ENCODE results near the gene GABBR2.

Gene GABBR2

DNA sequence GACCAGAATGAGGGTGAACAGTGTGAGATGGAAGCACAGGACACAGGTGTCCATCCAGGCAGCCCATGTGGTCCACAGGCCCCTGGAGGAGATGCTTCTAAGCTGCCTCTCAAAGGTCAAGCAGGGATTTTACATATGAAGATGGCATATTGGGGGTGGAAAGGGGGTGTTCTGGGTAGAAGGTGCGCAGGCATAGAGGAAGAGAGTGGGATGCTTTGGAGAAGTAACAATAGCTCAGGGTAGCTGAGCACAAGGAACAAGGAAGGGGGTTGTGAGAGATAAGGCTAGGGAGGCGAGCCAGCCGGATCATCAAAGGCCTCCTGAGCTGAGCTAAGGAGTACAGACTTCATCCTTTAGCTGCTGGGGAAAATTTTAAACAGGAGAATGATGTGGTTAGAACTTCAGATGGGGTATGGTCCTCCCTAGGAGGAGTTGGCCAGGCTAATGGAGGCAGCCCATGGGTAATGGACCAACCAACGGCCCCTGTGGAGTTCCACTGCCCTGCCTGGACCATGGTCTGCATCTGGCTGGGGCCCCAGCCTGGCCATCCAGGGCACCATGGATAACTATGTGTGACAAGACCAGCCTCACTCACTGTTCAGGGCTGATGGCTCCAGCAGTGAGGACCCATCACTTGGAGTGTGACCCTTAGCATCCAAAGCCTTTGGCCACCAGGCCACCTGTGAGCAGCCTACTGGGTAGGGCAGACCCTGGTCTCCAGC lies 366.5 kb downstream of the GABBR2 start:
- TF ChIP-seq, protein P1, sequence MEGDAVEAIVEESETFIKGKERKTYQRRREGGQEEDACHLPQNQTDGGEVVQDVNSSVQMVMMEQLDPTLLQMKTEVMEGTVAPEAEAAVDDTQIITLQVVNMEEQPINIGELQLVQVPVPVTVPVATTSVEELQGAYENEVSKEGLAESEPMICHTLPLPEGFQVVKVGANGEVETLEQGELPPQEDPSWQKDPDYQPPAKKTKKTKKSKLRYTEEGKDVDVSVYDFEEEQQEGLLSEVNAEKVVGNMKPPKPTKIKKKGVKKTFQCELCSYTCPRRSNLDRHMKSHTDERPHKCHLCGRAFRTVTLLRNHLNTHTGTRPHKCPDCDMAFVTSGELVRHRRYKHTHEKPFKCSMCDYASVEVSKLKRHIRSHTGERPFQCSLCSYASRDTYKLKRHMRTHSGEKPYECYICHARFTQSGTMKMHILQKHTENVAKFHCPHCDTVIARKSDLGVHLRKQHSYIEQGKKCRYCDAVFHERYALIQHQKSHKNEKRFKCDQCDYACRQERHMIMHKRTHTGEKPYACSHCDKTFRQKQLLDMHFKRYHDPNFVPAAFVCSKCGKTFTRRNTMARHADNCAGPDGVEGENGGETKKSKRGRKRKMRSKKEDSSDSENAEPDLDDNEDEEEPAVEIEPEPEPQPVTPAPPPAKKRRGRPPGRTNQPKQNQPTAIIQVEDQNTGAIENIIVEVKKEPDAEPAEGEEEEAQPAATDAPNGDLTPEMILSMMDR (conservative IDR thresholded peaks at IDR 0.05; ENCODE audit: low read depth, low read length), result no peak
- H3K4me3 ChIP-seq (ENCODE audit: low read depth, low read length), result no peak overlapping the region
- no peak for DNase-seq (ENCODE audit: low read depth)

DNA sequence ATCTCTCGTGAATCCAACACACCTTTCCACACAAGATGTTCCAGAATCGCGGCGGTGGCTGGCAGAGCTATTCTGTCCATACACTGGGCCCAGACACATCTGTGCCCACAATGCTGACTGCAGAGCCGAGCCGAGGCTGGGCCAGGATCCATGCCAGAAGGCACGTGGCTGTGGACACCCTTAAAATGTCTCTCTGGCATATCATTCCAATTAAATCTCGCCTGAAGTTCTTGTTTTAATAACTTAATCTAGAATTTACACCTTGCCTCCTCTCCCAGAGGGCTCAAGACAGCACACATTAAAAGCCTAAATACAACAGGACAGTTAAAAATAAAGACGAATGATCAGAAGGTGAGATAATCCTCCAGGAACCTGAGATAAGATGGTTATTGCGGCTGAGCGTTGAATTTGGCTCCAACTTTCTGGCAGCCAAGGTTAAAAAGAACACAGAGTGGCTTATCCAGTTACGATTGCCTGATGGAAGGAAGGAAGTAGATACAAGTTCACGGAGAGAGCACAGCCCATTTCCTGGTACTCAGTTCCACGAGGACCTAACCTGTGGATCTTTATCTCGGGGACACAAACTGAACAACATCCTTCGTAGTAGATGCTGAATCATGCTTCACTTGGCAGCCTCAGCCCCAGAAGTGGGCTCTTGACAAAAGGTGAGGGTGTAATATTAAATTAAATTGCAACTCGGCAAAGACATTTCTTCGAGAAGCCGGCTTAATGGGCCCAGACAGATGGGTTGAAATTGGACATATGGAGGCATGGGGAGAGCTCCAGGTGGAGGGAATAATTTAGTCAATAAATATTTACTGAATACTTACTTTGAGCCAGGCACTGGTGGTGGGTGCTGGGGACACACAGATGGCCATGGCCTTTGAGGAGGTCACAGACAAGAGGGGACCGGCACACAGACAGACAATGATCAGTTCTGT lies 367.3 kb downstream of the GABBR2 start:
- TF ChIP-seq, protein P1 (conservative IDR thresholded peaks at IDR 0.05; ENCODE audit: low read depth, low read length), result no peak
- no peak overlapping the region for H3K4me3 ChIP-seq (ENCODE audit: low read depth, low read length)
- no peak for DNase-seq (ENCODE audit: low read depth)

DNA sequence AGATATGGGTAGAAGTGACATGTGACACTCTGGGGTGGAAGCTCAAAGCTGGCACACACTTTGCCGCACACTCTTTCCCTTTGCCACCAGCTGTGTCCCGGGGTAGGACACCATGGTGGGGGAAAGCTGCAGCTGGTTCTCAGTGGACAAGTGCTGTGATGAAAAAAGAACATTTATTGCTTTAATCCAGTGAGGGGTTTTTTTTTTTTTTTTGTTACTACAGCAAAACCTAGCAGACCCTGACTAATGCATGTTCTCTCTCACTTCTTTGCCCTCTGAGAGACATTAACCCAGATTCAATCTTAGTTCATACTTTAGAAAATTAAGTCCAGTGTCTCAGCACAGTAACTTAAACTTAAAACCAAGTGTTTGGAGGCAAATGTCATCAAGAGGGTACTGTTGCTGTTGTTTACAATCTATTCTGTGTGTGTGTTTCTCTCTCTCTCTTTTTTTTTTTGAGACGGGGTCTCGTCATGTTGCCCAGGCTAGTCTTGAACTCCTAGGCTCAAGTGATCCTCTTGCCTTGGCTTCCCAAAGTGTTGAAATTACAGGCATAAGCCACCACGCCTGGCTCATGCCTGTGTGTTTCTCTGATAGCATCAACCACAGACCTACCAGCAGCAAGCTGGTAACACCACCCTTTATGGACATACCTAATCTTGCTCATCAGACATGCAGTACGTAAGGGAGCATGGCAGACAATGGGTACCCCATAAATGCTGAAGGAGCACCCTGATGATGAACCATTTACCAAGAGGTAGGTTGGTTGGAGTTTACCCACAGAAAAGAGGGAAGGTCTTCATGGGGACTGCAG lies 368.5 kb downstream of the GABBR2 start:
- no peak for DNase-seq (ENCODE audit: low read depth)
- TF ChIP-seq, protein P1 (conservative IDR thresholded peaks at IDR 0.05; ENCODE audit: low read depth, low read length), result no peak

DNA sequence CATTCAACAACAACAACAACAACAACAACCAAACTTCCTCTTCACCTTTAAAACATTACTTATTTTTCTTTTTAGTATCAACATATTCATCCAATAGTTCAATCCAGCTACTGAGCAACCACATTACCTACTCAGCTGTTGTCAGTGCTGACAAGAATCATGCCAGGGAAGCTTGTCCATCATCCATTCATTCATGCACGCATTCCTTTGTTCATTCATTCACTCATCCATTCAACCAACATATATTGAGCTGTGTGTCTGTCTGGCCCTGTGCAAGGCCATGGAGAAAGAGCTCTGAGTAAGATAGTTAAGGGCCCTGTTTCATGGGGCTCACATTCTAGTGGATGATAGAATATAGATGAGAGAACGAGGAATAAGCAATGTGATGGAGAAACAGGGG lies 373.1 kb downstream of the GABBR2 start:
- no peak for DNase-seq (ENCODE audit: low read depth)
- TF ChIP-seq, protein P1 (conservative IDR thresholded peaks at IDR 0.05; ENCODE audit: low read depth, low read length), result no peak
- H3K4me3 ChIP-seq (ENCODE audit: low read depth, low read length), result no peak overlapping the region

More for the DNA sequence above, 368.5 kb downstream of the GABBR2 start:
- no peak overlapping the region for H3K4me3 ChIP-seq (ENCODE audit: low read depth, low read length)

DNA sequence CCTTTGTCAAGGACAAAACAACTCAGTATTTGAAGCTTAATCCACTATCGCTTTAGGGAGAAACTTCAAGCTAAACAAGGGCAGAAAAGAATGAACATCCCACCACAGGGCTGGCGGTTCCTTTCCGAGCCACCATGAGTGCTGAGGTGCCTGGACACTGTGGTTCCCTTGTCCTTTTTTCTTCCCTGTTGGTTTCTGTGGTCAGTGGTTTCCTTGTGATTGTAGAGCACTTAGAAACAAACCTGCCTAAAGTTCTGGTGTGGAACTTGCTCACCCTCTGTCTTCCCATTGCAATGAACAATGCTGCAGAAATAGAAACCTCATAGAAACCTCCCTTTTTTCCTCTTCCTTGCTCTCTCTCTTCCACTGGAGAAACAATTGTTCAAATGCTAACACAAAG lies 373.9 kb downstream of the GABBR2 start:
- no peak for DNase-seq (ENCODE audit: low read depth)
- TF ChIP-seq, protein P1 (conservative IDR thresholded peaks at IDR 0.05; ENCODE audit: low read depth, low read length), result no peak
- no peak overlapping the region for H3K4me3 ChIP-seq (ENCODE audit: low read depth, low read length)

DNA sequence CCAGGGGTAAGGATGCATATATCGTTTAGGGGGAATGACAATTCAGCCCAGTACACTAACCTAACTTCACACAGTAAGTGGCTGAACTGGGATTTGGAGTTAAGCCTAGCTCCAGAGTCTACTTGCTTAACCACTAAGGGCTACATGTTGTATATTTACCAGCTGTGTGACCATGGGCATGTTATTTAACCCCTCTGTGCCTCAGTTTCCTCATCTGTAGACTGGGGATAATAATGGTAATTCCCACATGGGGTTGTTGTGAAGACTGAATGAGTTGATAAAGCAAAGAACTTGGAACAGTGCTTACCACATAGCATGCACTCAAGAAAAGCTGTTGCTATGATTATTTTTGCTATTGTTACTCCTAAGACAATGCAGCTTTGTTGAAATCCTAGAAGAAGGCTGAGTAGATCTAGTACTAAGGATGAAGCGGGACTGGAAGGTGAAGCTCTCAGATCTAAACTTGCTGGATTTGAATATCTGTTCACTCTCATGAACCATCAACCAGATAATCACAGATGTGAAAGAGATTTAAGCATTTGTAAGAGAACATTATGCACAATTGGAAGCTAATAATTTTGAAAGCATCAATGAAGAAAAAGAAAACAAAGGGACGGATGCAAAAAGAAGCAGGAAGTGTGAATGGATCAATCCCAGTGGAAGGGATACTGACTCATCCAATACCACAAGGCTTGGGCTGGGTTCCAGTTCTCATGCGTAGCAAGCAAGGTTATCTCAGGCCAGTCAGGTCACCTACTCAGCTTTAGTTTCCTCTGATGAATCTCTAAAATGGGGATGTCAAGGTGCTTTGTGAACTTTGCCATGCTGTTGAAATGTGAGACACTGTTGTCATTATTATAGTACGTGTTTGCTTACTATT lies 374.8 kb downstream of the GABBR2 start:
- TF ChIP-seq, protein P1 (conservative IDR thresholded peaks at IDR 0.05; ENCODE audit: low read depth, low read length), result no peak
- H3K4me3 ChIP-seq (ENCODE audit: low read depth, low read length), result no peak overlapping the region
- DNase-seq (ENCODE audit: low read depth), result peak; percentile 61
